SW480 (cell line): ENCODE measurements around the gene ABHD14A.
"Not testable (repeated sequence)": the region's sequence is repeated elsewhere in the genome, so short reads cannot be mapped to it uniquely, and the experiment has no call there.

Source experiments
- DNase-seq: peaks from one replicate; pipeline ENCODE4 v3.0.0-alpha.2; 2016; ENCODE audit warnings: low spot score

ABHD14A gene

GRCh38 chr3:51974963-51975851 lies at the start of gene ABHD14A:
Gene ABHD14A, plus strand, starts transcription at chr3:51975064. Its CDS starts 72 bp downstream, at chr3:51975136.
- DNase-seq = peak; percentile 63

- no peak for DNase-seq
Measured at GRCh38 chr3:51927061-51927977, 47.5 kb upstream of the ABHD14A start.

GRCh38 chr3:51928438-51928837 lies 46.4 kb upstream of the ABHD14A start:
- DNase-seq = no peak

GRCh38 chr3:51928981-51929380 lies 45.9 kb upstream of the ABHD14A start:
- DNase-seq = not testable (repeated sequence)

GRCh38 chr3:51929420-51930003 lies 45.4 kb upstream of the ABHD14A start:
- no peak for DNase-seq

GRCh38 chr3:51930439-51930838 lies 44.4 kb upstream of the ABHD14A start:
- no peak for DNase-seq

- DNase-seq = no peak
Measured at GRCh38 chr3:51931756-51932155, 43.1 kb upstream of the ABHD14A start.

GRCh38 chr3:51932471-51933370 lies 42.1 kb upstream of the ABHD14A start:
- DNase-seq = no peak

GRCh38 chr3:51933471-51934138 lies 41.3 kb upstream of the ABHD14A start:
- DNase-seq = no peak

GRCh38 chr3:51934139-51934850 lies 40.6 kb upstream of the ABHD14A start:
- no peak for DNase-seq

- no peak for DNase-seq
Measured at GRCh38 chr3:51934991-51935885, 39.6 kb upstream of the ABHD14A start.

- no peak for DNase-seq
Measured at GRCh38 chr3:51935886-51936755, 38.7 kb upstream of the ABHD14A start.

- DNase-seq = no peak
Measured at GRCh38 chr3:51937014-51937413, 37.9 kb upstream of the ABHD14A start.

- DNase-seq = no peak
Measured at GRCh38 chr3:51937611-51938450, 37.0 kb upstream of the ABHD14A start.

GRCh38 chr3:51938780-51939425 lies 36.0 kb upstream of the ABHD14A start:
- DNase-seq = no peak

GRCh38 chr3:51940648-51941462 lies 34.0 kb upstream of the ABHD14A start:
- no peak for DNase-seq
